SK-N-MC (cell line): ENCODE measurements around the gene SCRT2.

Experiments
- EZH2 ChIP-seq: fragments of 200-600 bp; sonication (generic); IDR thresholded peaks from one replicate; pipeline ENCODE4 v1.6.1; 2017; ENCODE audit warnings: antibody characterized with exemption
- POLR2AphosphoS5 ChIP-seq: IDR thresholded peaks from 2 replicates; pipeline ENCODE4 v1.6.1; 2012; ENCODE audit warnings: mild to moderate bottlenecking, low read depth, low read length, borderline replicate concordance

DNA sequence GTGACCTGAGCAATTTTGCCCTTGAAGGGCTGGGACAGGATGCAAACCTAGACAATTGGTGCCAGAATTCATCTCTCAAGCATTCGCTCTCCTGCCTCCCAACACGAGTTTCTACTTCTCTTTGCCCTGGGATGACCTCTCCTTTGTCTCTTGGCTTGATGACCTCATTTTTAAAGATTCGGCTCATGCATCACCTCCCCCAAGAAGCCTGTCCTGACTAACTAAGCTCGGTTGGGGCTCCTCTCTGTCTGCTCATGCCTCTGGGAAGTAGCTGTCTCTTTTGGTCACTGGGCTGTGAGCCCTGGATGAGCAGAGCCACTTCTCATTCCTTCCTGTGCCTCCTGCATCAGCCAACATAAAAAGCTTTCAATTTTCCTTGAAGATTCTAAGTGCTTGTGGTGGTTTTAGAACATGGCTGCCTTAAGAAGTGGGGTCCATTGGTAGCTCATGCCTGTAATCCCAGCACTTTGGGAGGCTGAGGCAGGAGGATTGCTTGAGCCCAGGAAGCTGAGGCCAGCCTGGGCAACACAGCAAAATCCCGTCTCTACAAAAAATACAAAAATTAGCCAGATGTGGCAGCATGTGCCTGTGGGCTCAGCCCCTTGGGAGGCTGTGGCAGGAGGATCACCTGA lies 54.4 kb downstream of the SCRT2 start:
- no peak for TF ChIP-seq EZH2
- no peak for TF ChIP-seq POLR2AphosphoS5
